A673 (cell line): Measurements from ENCODE around the gene NRXN2. TPM values are rescaled to one million over a fixed set of nuclear protein-coding genes. Genes with fewer than 3 reads are reported as not detected.

Experiments used
- BruUV-seq: library from RNA; stranded (reverse); fragments of 400-500 nt; replicated peaks from 2 replicates; lab custom pipeline; 2021; lab: Mats Ljungman, UMichigan
- CTCF ChIA-PET: fragments of 300-600 bp; sonication (Branson Sonifier 250); formaldehyde crosslinking; loops from one replicate; lab custom pipeline; 2022; ENCODE audit warnings: antibody characterized with exemption; lab: Charles Lee
- POLR2A ChIA-PET: fragments of 300-600 bp; sonication (Branson Sonifier 250); formaldehyde crosslinking; loops from one replicate; lab custom pipeline; 2022; ENCODE audit warnings: antibody characterized with exemption; ENCODE audit not compliant: low non-redundant PET; lab: Charles Lee
- DNase-seq: peaks from one replicate; pipeline ENCODE4 v3.0.0-alpha.2; 2015; ENCODE audit warnings: low spot score
- H3K27ac ChIP-seq: fragments of 200-600 bp; sonication (generic); 2 replicates; pipeline ENCODE4 v1.5.1; 2016; ENCODE audit warnings: mixed run types, low read depth, mild to moderate bottlenecking, mixed read lengths, antibody characterized with exemption, low read length; ENCODE audit not compliant: poor library complexity, severe bottlenecking
- H3K27me3 ChIP-seq: fragments of 200-600 bp; sonication (generic); replicated peaks from 2 replicates; pipeline ENCODE4 v1.6.1; 2017; ENCODE audit warnings: mixed run types, low read depth, mild to moderate bottlenecking, mixed read lengths, antibody characterized with exemption, low read length; ENCODE audit not compliant: insufficient read depth, poor library complexity
- H3K36me3 ChIP-seq: fragments of 200-600 bp; sonication (generic); 2 replicates; pipeline ENCODE4 v1.6.1; 2016; ENCODE audit warnings: mixed run types, mild to moderate bottlenecking, mixed read lengths, antibody characterized with exemption, low read length; ENCODE audit not compliant: insufficient read depth, poor library complexity, severe bottlenecking
- H3K4me1 ChIP-seq: fragments of 200-600 bp; sonication (generic); 2 replicates; pipeline ENCODE4 v1.6.1; 2017; ENCODE audit warnings: mixed run types, mild to moderate bottlenecking, mixed read lengths, antibody characterized with exemption, low read length; ENCODE audit not compliant: insufficient read depth, poor library complexity, severe bottlenecking
- H3K4me3 ChIP-seq: fragments of 200-600 bp; sonication (generic); 2 replicates; pipeline ENCODE4 v1.5.1; 2016; ENCODE audit warnings: low read depth, mixed run types, mild to moderate bottlenecking, mixed read lengths, low read length; ENCODE audit not compliant: poor library complexity, severe bottlenecking
- H3K9me3 ChIP-seq: fragments of 200-600 bp; sonication (generic); 2 replicates; pipeline ENCODE4 v1.6.1; 2016; ENCODE audit warnings: mixed run types, low read depth, mild to moderate bottlenecking, mixed read lengths, antibody characterized with exemption, low read length; ENCODE audit not compliant: poor library complexity, severe bottlenecking
- EZH2 ChIP-seq: fragments of 200-600 bp; sonication (generic); IDR thresholded peaks from 2 replicates; pipeline ENCODE4 v1.6.1; 2017; ENCODE audit warnings: borderline replicate concordance, low read depth, mild to moderate bottlenecking, mixed read lengths, antibody characterized with exemption, low read length; ENCODE audit not compliant: poor library complexity, severe bottlenecking
- intact Hi-C: fragments of 100-400 bp; cut with micrococcal nuclease; formaldehyde crosslinking; loops from one replicate; pipeline ENCODE4 v1.10.0; 2022; ENCODE audit not compliant: unreplicated experiment
- total RNA-seq: library from RNA; stranded (reverse); gene quantifications from 2 replicates; pipeline ENCODE4 v1.2.3, GENCODE V29; 2021
- TF ChIP-seq, protein P1 (sequence below): fragments of 300-800, 200-600 bp; sonication (generic); conservative IDR thresholded peaks from 2 replicates; pipeline ENCODE4 v1.5.1; 2017; ENCODE audit warnings: low read depth, mild to moderate bottlenecking, antibody characterized with exemption, low read length, moderate library complexity, mixed read lengths

The NRXN2 gene
- total RNA-seq, 1 experiment from 2014 or later = 5.0 TPM

DNA sequence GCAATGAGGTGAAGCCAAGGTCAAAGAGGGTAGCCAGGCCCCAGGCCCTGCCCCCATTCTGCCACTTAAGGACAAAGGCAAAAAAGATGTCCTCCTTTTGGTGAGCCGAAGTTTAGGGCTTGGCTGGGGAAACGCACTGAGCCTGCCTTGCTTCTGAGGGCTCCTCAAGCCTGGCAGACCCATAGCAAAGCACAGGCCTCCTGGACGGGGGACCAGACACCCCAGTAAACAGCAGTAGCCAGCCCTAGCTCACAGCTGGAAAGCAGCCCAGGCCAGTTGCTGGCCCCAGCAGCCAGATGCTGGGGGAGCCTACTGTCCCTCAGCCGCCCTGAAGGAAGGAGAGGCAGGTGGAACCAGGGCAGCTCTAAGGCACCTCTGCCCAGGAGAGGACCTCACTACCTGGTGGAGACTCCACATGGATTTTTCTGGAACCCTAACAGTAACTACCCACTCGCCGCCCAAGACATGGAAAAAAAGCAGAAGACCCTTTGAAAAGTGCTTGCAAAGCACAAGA is 40.6 kb upstream of the NRXN2 start:
- BruUV-seq = no TSS peak
- no peak for DNase-seq
- ChIA-PET POLR2A (interaction anchor here (0.6 kb wide), 1 partner anchor 520 kb away, joined by 5 read pairs; no protein-coding TSS in a partner anchor), CTCF (no interaction called here)
- TF ChIP-seq, protein P1, sequence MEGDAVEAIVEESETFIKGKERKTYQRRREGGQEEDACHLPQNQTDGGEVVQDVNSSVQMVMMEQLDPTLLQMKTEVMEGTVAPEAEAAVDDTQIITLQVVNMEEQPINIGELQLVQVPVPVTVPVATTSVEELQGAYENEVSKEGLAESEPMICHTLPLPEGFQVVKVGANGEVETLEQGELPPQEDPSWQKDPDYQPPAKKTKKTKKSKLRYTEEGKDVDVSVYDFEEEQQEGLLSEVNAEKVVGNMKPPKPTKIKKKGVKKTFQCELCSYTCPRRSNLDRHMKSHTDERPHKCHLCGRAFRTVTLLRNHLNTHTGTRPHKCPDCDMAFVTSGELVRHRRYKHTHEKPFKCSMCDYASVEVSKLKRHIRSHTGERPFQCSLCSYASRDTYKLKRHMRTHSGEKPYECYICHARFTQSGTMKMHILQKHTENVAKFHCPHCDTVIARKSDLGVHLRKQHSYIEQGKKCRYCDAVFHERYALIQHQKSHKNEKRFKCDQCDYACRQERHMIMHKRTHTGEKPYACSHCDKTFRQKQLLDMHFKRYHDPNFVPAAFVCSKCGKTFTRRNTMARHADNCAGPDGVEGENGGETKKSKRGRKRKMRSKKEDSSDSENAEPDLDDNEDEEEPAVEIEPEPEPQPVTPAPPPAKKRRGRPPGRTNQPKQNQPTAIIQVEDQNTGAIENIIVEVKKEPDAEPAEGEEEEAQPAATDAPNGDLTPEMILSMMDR = no peak
- TF ChIP-seq EZH2 = no peak
- no peak overlapping the region for H3K4me3 ChIP-seq
- peak overlapping the region; percentile 60 for H3K27ac ChIP-seq
- intact Hi-C loops = no loop called here
- H3K27me3 ChIP-seq = no peaks in the 10 kb centered on the region
- no peaks in the 10 kb centered on the region for H3K9me3 ChIP-seq
- H3K36me3 ChIP-seq = peaks cover 62% of the 10 kb centered on the region
- H3K4me1 ChIP-seq = peaks cover 37% of the 10 kb centered on the region

DNA sequence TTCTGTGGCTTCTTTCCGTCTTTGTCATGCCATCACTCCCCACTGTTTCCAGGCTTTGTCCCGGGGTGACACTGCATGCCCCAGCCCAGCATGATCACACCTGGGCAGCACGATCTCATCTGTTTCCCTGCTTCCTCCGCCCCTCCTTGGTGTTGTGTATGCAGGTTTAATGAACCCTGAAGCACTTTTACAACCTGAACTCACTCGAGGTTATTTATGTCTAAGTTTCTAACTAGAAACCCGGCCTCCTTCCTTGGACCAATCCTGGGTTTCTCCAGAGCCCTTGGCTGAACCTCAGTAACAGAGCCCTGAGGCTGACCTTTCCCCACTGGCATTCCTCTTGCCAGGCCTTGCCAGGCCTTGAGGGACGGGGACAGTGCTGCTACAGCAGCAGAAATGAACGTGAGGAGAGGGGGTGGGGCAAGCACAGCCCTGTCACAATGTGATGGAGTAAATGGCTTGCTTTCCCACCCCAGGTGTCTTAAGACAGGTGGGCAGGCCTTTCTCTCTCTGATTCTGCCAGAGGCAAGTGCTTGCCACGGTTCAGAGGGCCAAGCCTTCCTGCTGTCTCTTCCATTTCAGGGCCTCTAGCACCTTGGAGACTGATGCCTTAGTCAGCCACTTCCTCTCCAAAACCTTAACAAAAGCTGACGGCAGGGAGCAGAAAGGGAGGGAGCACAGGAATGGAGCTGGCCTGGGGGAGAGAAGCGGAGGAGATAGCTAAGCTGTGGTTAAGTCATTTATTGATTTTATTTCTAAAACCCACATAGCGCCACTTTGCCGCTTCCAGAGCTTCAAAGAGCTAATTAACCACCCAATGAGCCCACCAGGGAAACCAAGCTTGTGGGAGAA is 39.9 kb upstream of the NRXN2 start:
- Histone ChIP-seq H3K4me3 (no peak overlapping the region), H3K4me1 (peaks cover 35% of the 10 kb centered on the region), H3K27me3 (no peaks in the 10 kb centered on the region), H3K36me3 (peaks cover 56% of the 10 kb centered on the region), H3K27ac (peak overlapping the region; percentile 60), H3K9me3 (no peaks in the 10 kb centered on the region)
- ChIA-PET POLR2A (interaction anchor here (1.0 kb wide), 1 partner anchor 12 kb away, joined by 3 read pairs; no protein-coding TSS in a partner anchor), CTCF (no interaction called here)
- intact Hi-C loops = no loop called here
- TF ChIP-seq, protein P1 = no peak
- no peak for TF ChIP-seq EZH2
- BruUV-seq = no TSS peak
- peak; percentile 84 for DNase-seq

DNA sequence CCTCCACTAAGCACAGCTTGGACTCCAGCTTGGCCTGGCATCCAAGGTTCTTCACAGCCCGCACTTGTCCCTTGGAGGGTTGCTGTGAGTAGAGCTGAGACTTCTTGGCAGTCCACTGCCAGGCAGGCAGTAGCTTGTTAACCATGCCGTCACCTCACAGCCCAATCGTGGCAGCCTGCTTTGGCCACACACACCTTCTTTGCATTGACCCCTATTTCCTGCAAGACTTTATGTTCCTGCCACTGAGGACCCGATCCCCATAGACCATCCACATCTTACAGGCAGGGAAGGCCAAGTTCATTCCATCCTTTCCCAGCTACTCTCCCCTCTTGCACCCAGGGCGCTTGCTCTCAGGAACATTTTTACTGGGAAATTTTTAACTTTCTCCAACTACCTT is 39.3 kb upstream of the NRXN2 start:
- intact Hi-C loops = no loop called here
- POLR2A ChIA-PET = interaction anchor here (1.0 kb wide), 1 partner anchor 12 kb away, joined by 3 read pairs; no protein-coding TSS in a partner anchor
- H3K9me3 ChIP-seq = no peaks in the 10 kb centered on the region
- H3K27ac ChIP-seq = peak overlapping the region; percentile 60
- no TSS peak for BruUV-seq
- CTCF ChIA-PET = no interaction called here
- no peaks in the 10 kb centered on the region for H3K27me3 ChIP-seq
- H3K4me1 ChIP-seq = peaks cover 29% of the 10 kb centered on the region
- no peak for DNase-seq
- no peak overlapping the region for H3K4me3 ChIP-seq
- peaks cover 49% of the 10 kb centered on the region for H3K36me3 ChIP-seq
- no peak for TF ChIP-seq EZH2
